Adrenal gland (tissue), 12 donors: ENCODE results near the gene TAP2. TPM values are rescaled to one million over a fixed set of nuclear protein-coding genes. Genes with fewer than 3 reads are reported as not detected.
"Not testable (repeated sequence)": the region's sequence is repeated elsewhere in the genome, so short reads cannot be mapped to it uniquely, and the experiment has no call there.

Experiments
- DNase-seq, 7 donors: peaks; one replicate each; pipeline ENCODE4 v3.0.0-alpha.2; 2019 to 2020
- H3K27ac ChIP-seq, 5 donors: fragments of 200-600 bp; sonication (generic) in 4 of 5; 1 replicate in 3 of 5; 2 replicates in 2 of 5; pipeline versions ENCODE4 v1.5.1 to v1.8.0; 2016 to 2020; ENCODE audit warnings: mild to moderate bottlenecking in 1 of 5
- H3K27me3 ChIP-seq: fragments of 200-600 bp; 2 replicates; pipeline ENCODE4 v1.8.0; 2021
- H3K36me3 ChIP-seq, 2 donors: fragments of 200-600 bp; replicated peaks in 1 of 2; 1 replicate in 1 of 2; 2 replicates in 1 of 2; pipeline versions ENCODE4 v1.5.1 to v1.8.0; 2018 to 2022
- H3K4me1 ChIP-seq, 2 donors: fragments of 200-600 bp; replicated peaks in 1 of 2; 1 replicate in 1 of 2; 2 replicates in 1 of 2; pipeline versions ENCODE4 v1.5.1 to v1.8.0; 2018 to 2021
- H3K4me3 ChIP-seq, 4 donors: fragments of 200-600 bp; sonication (generic) in 3 of 4; one replicate each; pipeline ENCODE4 v1.5.1; 2016 to 2018
- H3K9me3 ChIP-seq, 3 donors: fragments of 200-600 bp; sonication (generic) in 1 of 3; replicated peaks in 1 of 3; 1 replicate in 2 of 3; 2 replicates in 1 of 3; pipeline versions ENCODE4 v1.5.1 to v1.8.0; 2016 to 2021
- POLR2A ChIP-seq, 2 donors: fragments of 450-650 bp; IDR thresholded peaks; one replicate each; pipeline ENCODE4 v1.6.1; 2017; ENCODE audit warnings: antibody characterized with exemption in 2 of 2, mild to moderate bottlenecking in 2 of 2, moderate library complexity in 1 of 2
- WGBS, 4 donors: extraction: QIAGEN DNeasy Blood & Tissue Kit in 2 of 4; methylation state at CpG; one replicate each; pipeline versions ENCODE4 v1.1.5 to v1.1.7; 2013 to 2017; 5-methylcytosine and 5-hydroxymethylcytosine counted together
- intact Hi-C, 2 donors: fragments of 100-400 bp; cut with DNase I; formaldehyde crosslinking; loops; one replicate each; pipeline versions ENCODE4 v1.14.1 to v1.15.0; 2022 to 2023
- polyA plus RNA-seq, 3 donors: library from polyadenylated mRNA; stranded (reverse); fragments of 200-250 nt in 2 of 3; fragments of 350-450 nt in 1 of 3; fragmentation: Illumina TruSeq in 1 of 3; extraction: RNeasy Lipid Tissue Mini Kit (QIAGEN cat#74804) in 1 of 3; gene quantifications; one replicate each; pipeline ENCODE4 v1.2.3, GENCODE V29; 2013 to 2014
- total RNA-seq, 9 donors: library from RNA; depleted of rRNA in 4 of 9; stranded (reverse); fragments of >200 nt in 4 of 9; fragments of 120-200 nt in 1 of 9; fragmentation: NEBNext Ultra II Directional in 1 of 9; extraction: Animal tissue kit (Norgen Biotek cat#: 25700) in 1 of 9; gene quantifications; one replicate each; pipeline versions ENCODE4 v1.1.0 to v1.2.4, GENCODE V29; 2013 to 2023
- TF ChIP-seq, protein P1 (sequence below), 6 experiments: fragments of 450-650 bp in 4 of 6; fragments of 200-600 bp in 2 of 6; sonication (generic) in 1 of 6; IDR thresholded peaks; 1 replicate in 5 of 6; 2 replicates in 1 of 6; pipeline versions ENCODE4 v1.5.1 to v1.8.0; 2016 to 2021; ENCODE audit warnings: antibody characterized with exemption in 6 of 6, mild to moderate bottlenecking in 2 of 6, moderate library complexity in 1 of 6
- donor health status: healthy with polysubstance abuse.
- donor health status: Bipolar disorder and iron deficiency.
- donor health status: DM: yes; HTN: yes; CAD: no.
- donor health status: DM: no; HTN: no; CAD: no.
- donor health status: DM: no; HTN: no; CAD: no.
- donor health status: DM: yes; HTN: yes; CAD: no.

The TAP2 gene
- total and polyA plus RNA-seq, 12 donors = 4.8 to 48.0 (median 21.0) TPM

- intact Hi-C loops = no loop called here
- no peak for DNase-seq
- Histone ChIP-seq H3K27ac (no peak overlapping the region), H3K27me3 (peaks cover 23% of the 10 kb centered on the region), H3K4me1 (no peaks in the 10 kb centered on the region), H3K4me3 (no peak overlapping the region), H3K36me3 (no peaks in the 10 kb centered on the region), H3K9me3 (no peaks in the 10 kb centered on the region)
- TF ChIP-seq POLR2A (IDR thresholded peaks at IDR 0.05) = no peak
- WGBS, 4 donors = 73 to 82% (median 79%) methylated on average over 2 to 5 of the region's 5 CpGs
Measured at GRCh38 chr6:32807020-32807580, 31.4 kb downstream of the TAP2 start.

DNA sequence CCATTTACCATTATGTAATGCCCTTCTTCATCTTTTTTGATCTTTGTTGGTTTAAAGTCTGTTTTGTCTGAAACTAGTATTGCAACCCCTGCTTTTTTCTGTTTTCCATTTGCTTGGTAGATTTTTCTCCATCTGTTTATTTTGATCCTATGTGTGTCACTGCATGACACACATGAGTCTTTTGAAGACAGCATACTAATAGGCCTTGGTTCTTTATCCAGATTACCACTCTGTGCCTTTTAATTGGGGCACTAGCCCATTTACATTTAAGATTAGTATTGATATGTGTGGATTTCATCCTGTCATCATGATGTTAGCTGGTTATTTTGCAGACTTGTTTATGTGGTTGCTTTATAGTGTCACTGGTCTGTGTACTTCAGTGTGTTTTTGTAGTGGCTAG is 33.1 kb downstream of the TAP2 start:
- H3K36me3 ChIP-seq, intact Hi-C loops, H3K27ac ChIP-seq, H3K4me3 ChIP-seq, DNase-seq, H3K9me3 ChIP-seq, H3K4me1 ChIP-seq: not testable (repeated sequence)
- H3K27me3 ChIP-seq = peaks cover 23% of the 10 kb centered on the region

DNA sequence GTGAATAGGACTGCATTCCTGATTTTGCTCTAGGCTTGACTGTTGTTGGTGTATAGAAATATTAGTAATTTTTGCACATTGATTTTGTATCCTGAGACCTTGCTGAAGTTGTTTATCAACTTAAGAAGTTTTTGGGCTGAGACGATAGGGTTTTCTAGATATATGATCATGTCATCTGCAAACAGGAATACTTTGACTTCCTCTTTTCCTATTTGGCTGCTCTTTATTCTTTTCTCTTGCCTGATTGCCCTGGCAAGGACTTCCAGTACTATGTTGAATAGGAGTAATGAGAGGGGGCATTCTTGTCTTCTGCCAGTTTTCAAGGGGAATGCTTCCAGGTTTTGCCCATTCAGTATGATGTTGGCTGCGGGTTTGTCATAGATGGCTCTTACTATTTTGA is 35.1 kb downstream of the TAP2 start:
- peaks cover 35% of the 10 kb centered on the region for H3K27me3 ChIP-seq
- intact Hi-C loops = no loop called here
- WGBS, 4 donors = 22 to 79% (median 61%) methylated on average over 2 of the region's 2 CpGs

DNA sequence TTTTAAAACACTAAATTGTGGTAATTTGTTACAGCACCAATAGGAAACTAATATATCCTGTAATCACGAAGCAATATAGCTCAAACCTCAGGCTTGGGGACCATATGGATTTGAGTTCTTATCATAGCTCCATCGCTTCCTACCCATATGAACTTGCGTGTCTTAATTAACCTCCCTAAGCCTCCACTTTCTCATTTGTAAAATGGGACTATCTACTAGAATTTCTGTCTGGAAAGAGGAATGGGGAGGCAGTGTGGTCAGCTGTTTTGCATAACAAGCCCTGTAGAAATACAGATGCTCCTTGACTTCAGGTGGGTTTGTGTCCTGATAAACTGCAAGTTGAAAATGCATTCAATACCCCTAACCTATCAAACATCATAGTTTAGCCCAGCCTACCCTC is 38.8 kb downstream of the TAP2 start:
- Histone ChIP-seq H3K27ac (no peak overlapping the region), H3K4me1 (no peaks in the 10 kb centered on the region), H3K4me3 (no peak overlapping the region), H3K27me3 (peaks cover 42% of the 10 kb centered on the region), H3K36me3 (no peaks in the 10 kb centered on the region), H3K9me3 (no peaks in the 10 kb centered on the region)
- DNase-seq = no peak
- intact Hi-C loops = loop anchor here (5.0 to 10.0 kb wide), 4 partner anchors 92 to 555 kb away; no protein-coding TSS in a partner anchor
- 66 to 86% (median 73%) methylated on average over 3 of the region's 3 CpGs for WGBS, 4 donors
- no peak for TF ChIP-seq POLR2A (IDR thresholded peaks at IDR 0.05)
- TF ChIP-seq, protein P1, sequence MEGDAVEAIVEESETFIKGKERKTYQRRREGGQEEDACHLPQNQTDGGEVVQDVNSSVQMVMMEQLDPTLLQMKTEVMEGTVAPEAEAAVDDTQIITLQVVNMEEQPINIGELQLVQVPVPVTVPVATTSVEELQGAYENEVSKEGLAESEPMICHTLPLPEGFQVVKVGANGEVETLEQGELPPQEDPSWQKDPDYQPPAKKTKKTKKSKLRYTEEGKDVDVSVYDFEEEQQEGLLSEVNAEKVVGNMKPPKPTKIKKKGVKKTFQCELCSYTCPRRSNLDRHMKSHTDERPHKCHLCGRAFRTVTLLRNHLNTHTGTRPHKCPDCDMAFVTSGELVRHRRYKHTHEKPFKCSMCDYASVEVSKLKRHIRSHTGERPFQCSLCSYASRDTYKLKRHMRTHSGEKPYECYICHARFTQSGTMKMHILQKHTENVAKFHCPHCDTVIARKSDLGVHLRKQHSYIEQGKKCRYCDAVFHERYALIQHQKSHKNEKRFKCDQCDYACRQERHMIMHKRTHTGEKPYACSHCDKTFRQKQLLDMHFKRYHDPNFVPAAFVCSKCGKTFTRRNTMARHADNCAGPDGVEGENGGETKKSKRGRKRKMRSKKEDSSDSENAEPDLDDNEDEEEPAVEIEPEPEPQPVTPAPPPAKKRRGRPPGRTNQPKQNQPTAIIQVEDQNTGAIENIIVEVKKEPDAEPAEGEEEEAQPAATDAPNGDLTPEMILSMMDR (IDR thresholded peaks at IDR 0.05) = no peak

More for the DNA sequence above, 35.1 kb downstream of the TAP2 start:
- TF ChIP-seq POLR2A (IDR thresholded peaks at IDR 0.05) = no peak
- TF ChIP-seq, protein P1 (IDR thresholded peaks at IDR 0.05) = no peak
- Histone ChIP-seq H3K4me1 (no peaks in the 10 kb centered on the region), H3K4me3 (no peak overlapping the region), H3K27ac (no peak overlapping the region), H3K36me3 (no peaks in the 10 kb centered on the region), H3K9me3 (no peaks in the 10 kb centered on the region)
- DNase-seq = no peak

DNA sequence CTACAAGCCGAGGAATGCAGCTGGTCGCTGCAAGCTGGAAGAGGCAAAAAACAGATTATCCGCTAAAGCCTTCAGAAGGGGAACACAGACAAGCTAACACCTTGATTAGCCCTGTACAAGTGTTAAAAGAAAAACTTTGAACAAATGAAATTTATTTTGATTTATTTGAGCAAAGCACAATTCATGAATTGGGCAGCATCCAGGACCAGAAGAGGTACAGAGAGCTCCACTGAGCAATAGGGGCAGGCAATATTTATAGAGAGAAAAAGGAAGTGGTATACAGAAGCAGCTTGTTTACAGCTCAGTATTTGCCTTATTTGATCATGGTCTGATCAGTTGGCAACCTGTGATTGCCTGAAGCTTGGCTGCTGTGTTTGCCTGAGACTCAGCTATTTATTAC is 39.4 kb downstream of the TAP2 start:
- 92 to 97% (median 93%) methylated on average over 3 of the region's 3 CpGs for WGBS, 4 donors
- Histone ChIP-seq H3K9me3 (no peaks in the 10 kb centered on the region), H3K27me3 (peaks cover 36% of the 10 kb centered on the region), H3K4me1 (no peaks in the 10 kb centered on the region), H3K4me3 (no peak overlapping the region), H3K27ac (no peak overlapping the region), H3K36me3 (no peaks in the 10 kb centered on the region)
- no peak for DNase-seq
- intact Hi-C loops = loop anchor here (5.0 to 10.0 kb wide), 4 partner anchors 92 to 554 kb away; no protein-coding TSS in a partner anchor
- TF ChIP-seq, protein P1 (IDR thresholded peaks at IDR 0.05) = no peak
- no peak for TF ChIP-seq POLR2A (IDR thresholded peaks at IDR 0.05)
